Measurements from ENCODE around the gene COA6. TPM values are rescaled to one million over a fixed set of nuclear protein-coding genes. Genes with fewer than 3 reads are reported as not detected.

The COA6 gene
- total RNA-seq, 2 donors from 2014 or later: 33.9 to 64.5 TPM

- TF ChIP-seq CTCF (IDR thresholded peaks at IDR 0.05): no peak
- intact Hi-C loops (cut with DNase I): no loop called here
- Histone ChIP-seq H3K27me3 (no peaks in the 10 kb centered on the region), H3K9ac (ENCODE audit: low read depth in 2 of 2, low read length in 2 of 2) (no peak overlapping the region), H3K27ac (no peak overlapping the region), H3K4me3 (no peak overlapping the region), H3K9me3 (no peaks in the 10 kb centered on the region), H3K36me3 (no peaks in the 10 kb centered on the region), H3K4me1 (no peaks in the 10 kb centered on the region)
- DNase-seq: no peak
These were observed 60.5 kb downstream of the COA6 start for GRCh38 chr1:234433563-234434285.

Other genes starting within 250 kb of the COA6 start
- 10 to 100 TPM; 19.6 to 23.1 TPM for gene TARBP1, start 105.7 kb downstream of the COA6 start, total RNA-seq
- 100 to 1,000 TPM; 157 to 164 TPM for gene IRF2BP2, start 236.7 kb downstream of the COA6 start, total RNA-seq